Stimulated activated CD4-positive, alpha-beta T cell treated with anti-CD3 and anti-CD28 coated beads, Interleukin-1b, Interleukin-23, amount 100 ng/mL, for 1 hour (primary cell): ENCODE data around the gene TP53TG3E.
"Not testable (repeated sequence)": the region's sequence is repeated elsewhere in the genome, so short reads cannot be mapped to it uniquely, and the experiment has no call there.

ENCODE experiments used
- DNase-seq, 2 donors: peaks; one replicate each; pipeline ENCODE4 v3.0.0-alpha.2; 2020; ENCODE audit warnings: low read depth in 2 of 2

Gene TP53TG3E, protein sequence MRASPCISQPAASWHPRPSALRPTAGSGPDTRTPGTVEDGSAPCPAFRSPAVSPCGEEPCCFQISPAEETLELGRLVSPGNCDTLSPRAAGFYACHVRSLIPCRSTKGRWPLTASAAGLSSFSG

DNA sequence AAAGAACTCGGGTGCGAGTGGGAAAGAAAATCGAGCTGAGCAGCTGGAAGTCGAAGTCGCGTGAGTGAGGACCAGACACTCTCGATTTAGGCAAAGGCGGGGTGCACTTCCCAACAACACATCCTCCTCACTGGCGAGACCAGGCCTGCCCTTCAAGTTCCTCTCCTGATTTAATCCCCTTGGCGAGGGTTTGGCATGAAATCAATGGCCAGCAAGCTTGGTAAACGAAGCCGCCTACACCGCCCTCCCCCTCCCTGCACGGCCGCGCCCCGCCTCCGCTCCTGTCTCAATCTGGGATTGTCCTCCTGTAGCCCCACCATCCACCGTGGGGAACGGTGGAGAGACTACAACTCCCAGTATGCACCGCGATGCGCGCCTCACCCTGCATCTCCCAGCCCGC lies at the start of gene TP53TG3E:
Gene TP53TG3E (plus strand): TSS at position 301 of the 400 bp plus-strand sequence. CDS start 68 bp downstream, at position 369.
- not testable (repeated sequence) for DNase-seq

DNA sequence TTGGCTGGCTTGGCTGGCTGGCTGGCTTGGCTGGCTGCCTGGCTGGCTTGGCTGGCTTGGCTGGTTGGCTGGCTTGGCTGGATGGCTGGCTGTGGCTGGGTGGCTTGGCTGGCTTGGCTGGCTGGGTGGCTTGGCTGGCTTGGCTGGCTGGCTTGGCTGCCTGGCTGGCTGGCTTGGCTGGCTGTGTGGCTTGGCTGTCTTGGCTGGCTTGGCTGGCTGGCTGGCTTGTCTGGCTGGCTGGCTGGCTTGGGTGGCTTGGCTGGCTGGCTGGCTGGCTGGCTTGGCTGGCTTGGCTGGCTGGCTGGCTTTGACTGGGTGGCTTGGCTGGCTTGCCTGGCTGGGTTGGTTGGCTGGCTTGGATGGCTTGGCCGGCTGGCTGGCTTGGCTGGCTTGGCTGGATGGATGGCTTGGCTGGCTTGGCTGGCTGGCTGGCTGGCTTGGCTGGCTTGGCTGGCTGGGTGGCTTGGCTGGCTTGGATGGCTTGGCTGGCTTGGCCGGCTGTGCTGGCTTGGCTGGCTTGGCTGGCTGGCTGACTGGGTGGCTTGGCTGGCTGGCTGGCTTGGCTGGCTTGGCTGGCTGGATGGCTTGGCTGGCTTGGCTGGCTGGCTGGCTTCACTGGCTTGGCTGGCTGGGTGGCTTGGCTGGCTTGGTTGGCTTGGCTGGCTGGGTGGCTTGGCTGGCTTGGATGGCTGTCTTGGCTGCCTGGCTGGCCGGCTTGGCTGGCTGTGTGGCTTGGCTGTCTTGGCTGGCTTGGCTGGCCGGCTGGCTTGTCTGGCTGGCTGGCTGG lies 32.3 kb downstream of the TP53TG3E start:
- DNase-seq, result not testable (repeated sequence)

DNA sequence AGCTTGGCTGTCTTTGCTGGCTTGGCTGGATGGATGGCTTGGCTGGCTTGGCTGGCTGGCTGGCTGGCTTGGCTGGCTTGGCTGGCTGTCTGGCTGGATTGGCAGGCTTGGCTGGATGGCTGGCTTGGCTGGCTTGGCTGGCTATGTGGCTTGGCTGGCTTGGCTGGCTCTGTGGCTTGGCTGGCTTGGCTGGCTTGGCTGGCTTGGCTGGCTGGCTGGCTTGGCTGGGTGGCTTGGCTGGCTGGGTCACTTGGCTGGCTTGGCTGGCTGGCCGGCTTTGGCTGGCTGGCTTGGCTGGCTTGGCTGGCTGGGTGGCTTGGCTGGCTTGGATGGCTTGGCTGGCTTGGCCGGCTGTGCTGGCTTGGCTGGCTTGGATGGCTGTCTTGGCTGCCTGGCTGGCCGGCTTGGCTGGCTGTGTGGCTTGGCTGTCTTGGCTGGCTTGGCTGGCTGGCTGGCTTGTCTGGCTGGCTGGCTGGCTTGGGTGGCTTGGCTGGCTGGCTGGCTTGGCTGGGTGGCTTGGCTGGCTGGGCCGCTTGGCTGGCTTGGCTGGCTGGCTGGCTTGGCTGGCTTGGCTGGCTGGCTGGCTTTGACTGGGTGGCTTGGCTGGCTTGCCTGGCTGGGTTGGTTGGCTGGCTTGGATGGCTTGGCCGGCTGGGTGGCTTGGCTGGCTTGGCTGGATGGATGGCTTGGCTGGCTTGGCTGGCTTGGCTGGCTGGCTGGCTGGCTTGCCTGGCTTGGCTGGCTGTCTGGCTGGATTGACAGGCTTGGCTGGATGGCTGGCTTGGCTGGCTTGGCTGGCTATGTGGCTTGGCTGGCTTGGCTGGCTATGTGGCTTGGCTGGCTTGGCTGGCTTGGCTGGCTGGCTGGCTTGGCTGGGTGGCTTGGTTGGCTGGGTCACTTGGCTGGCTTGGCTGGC lies 33.8 kb downstream of the TP53TG3E start:
- DNase-seq, result not testable (repeated sequence)

DNA sequence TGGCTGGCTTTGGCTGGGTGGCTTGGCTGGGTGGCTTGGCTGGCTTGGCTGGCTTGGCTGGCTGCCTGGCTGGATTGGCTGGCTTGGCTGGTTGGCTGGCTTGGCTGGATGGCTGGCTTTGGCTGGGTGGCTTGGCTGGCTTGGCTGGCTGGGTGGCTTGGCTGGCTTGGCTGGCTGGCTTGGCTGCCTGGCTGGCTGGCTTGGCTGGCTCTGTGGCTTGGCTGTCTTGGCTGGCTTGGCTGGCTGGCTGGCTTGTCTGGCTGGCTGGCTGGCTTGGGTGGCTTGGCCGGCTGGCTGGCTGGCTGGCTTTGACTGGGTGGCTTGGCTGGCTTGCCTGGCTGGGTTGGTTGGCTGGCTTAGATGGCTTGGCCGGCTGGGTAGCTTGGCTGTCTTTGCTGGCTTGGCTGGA lies 34.4 kb downstream of the TP53TG3E start:
- not testable (repeated sequence) for DNase-seq

DNA sequence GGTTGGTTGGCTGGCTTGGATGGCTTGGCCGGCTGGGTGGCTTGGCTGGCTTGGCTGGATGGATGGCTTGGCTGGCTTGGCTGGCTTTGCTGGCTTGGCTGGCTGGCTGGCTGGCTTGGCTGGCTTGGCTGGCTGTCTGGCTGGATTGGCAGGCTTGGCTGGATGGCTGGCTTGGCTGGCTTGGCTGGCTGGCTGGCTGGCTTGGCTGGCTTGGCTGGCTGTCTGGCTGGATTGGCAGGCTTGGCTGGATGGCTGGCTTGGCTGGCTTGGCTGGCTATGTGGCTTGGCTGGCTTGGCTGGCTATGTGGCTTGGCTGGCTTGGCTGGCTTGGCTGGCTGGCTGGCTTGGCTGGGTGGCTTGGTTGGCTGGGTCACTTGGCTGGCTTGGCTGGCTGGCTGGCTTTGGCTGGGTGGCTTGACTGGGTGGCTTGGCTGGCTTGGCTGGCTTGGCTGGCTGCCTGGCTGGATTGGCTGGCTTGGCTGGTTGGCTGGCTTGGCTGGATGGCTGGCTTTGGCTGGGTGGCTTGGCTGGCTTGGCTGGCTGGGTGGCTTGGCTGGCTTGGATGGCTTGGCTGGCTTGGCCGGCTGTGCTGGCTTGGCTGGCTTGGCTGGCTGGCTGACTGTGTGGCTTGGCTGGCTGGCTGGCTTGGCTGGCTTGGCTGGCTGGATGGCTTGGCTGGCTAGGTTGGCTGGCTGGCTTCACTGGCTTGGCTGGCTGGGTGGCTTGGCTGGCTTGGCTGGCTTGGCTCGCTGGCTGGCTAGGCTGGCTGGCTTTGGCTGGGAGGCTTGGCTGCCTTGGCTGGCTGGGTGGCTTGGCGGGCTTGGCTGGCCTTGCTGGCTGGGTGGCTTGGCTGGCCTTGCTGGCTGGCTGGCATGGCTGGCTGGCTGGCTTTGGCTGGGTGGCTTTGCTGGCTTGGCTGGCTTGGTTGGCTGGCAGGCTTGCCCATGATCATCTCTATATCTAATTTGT lies 35.3 kb downstream of the TP53TG3E start:
- DNase-seq, result not testable (repeated sequence)
